SK-N-SH (cell line): Measurements from ENCODE around the gene SMG1.

Experiments used
- ELF1 ChIP-seq: IDR thresholded peaks from 2 replicates; pipeline ENCODE4 v1.4.0; 2012
- FOSL2 ChIP-seq: IDR thresholded peaks from 2 replicates; pipeline ENCODE4 v1.4.0; 2012; ENCODE audit warnings: low read depth, mild to moderate bottlenecking, moderate library complexity, borderline replicate concordance
- GABPA ChIP-seq: IDR thresholded peaks from 2 replicates; pipeline ENCODE4 v1.4.0; 2012; ENCODE audit warnings: low read depth, mild to moderate bottlenecking
- POLR2AphosphoS5 ChIP-seq: IDR thresholded peaks from 2 replicates; pipeline ENCODE4 v1.6.1; 2012; ENCODE audit warnings: low read depth, low read length
- RAD21 ChIP-seq: IDR thresholded peaks from 2 replicates; pipeline ENCODE4 v1.6.1; 2012; ENCODE audit warnings: mild to moderate bottlenecking, low read length
- SIN3A ChIP-seq: IDR thresholded peaks from 2 replicates; pipeline ENCODE4 v1.6.1; 2012; ENCODE audit warnings: low read depth, mild to moderate bottlenecking, low read length, moderate library complexity, borderline replicate concordance
- SMC3 ChIP-seq: IDR thresholded peaks from 2 replicates; pipeline ENCODE4 v1.6.1; 2012; ENCODE audit warnings: low read depth, low read length, improper control_type of control experiment
- TAF1 ChIP-seq: IDR thresholded peaks from 2 replicates; pipeline ENCODE4 v1.6.1; 2012; ENCODE audit warnings: low read depth, mild to moderate bottlenecking, low read length, moderate library complexity, borderline replicate concordance
- TF ChIP-seq, protein P1 (sequence below): IDR thresholded peaks from 2 replicates; pipeline ENCODE4; 2012
- TF ChIP-seq, protein P2 (sequence below): fragments of 200-600 bp; sonication (generic); IDR thresholded peaks from 2 replicates; pipeline ENCODE4 v1.6.1; 2017; ENCODE audit warnings: antibody characterized with exemption, mild to moderate bottlenecking, moderate library complexity
- TF ChIP-seq, protein P3 (sequence below): IDR thresholded peaks from 2 replicates; pipeline ENCODE4 v1.6.1; 2012; ENCODE audit warnings: mild to moderate bottlenecking, low read depth, low read length, moderate library complexity
- TF ChIP-seq, protein P4 (sequence below): IDR thresholded peaks from 2 replicates; pipeline ENCODE4 v1.4.0; 2012; ENCODE audit warnings: low read depth
- TF ChIP-seq, protein P5 (sequence below): fragments of 150-350 bp; IDR thresholded peaks from 2 replicates; pipeline ENCODE4 v1.6.1; 2017; ENCODE audit warnings: antibody characterized with exemption, low read length, low read depth, borderline replicate concordance

DNA sequence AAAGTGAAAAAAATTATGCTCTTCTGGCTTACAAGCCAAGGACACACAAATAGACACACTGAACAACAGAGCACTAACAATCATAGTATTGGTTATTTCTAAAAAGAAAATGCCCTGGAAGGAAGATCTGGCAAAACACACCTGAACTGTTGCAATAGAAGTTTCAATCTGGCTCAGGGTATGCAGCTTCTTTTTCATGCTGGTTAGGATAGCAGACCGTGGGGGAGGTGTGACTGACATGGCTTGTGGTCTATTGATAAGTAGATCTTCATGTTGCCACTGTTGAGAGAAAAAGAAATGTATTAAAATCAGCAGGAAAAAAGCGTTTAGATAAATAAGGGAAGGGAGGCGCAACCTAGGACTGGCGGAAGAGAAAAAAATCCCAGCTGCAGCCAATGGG lies 98.3 kb downstream of the SMG1 start:
- no peak for TF ChIP-seq POLR2AphosphoS5
- TF ChIP-seq, protein P1, sequence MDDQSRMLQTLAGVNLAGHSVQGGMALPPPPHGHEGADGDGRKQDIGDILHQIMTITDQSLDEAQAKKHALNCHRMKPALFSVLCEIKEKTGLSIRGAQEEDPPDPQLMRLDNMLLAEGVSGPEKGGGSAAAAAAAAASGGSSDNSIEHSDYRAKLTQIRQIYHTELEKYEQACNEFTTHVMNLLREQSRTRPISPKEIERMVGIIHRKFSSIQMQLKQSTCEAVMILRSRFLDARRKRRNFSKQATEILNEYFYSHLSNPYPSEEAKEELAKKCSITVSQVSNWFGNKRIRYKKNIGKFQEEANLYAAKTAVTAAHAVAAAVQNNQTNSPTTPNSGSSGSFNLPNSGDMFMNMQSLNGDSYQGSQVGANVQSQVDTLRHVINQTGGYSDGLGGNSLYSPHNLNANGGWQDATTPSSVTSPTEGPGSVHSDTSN = no peak
- TF ChIP-seq TAF1 = no peak
- TF ChIP-seq FOSL2 = no peak
- TF ChIP-seq, protein P2, sequence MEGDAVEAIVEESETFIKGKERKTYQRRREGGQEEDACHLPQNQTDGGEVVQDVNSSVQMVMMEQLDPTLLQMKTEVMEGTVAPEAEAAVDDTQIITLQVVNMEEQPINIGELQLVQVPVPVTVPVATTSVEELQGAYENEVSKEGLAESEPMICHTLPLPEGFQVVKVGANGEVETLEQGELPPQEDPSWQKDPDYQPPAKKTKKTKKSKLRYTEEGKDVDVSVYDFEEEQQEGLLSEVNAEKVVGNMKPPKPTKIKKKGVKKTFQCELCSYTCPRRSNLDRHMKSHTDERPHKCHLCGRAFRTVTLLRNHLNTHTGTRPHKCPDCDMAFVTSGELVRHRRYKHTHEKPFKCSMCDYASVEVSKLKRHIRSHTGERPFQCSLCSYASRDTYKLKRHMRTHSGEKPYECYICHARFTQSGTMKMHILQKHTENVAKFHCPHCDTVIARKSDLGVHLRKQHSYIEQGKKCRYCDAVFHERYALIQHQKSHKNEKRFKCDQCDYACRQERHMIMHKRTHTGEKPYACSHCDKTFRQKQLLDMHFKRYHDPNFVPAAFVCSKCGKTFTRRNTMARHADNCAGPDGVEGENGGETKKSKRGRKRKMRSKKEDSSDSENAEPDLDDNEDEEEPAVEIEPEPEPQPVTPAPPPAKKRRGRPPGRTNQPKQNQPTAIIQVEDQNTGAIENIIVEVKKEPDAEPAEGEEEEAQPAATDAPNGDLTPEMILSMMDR = no peak
- TF ChIP-seq, protein P3, sequence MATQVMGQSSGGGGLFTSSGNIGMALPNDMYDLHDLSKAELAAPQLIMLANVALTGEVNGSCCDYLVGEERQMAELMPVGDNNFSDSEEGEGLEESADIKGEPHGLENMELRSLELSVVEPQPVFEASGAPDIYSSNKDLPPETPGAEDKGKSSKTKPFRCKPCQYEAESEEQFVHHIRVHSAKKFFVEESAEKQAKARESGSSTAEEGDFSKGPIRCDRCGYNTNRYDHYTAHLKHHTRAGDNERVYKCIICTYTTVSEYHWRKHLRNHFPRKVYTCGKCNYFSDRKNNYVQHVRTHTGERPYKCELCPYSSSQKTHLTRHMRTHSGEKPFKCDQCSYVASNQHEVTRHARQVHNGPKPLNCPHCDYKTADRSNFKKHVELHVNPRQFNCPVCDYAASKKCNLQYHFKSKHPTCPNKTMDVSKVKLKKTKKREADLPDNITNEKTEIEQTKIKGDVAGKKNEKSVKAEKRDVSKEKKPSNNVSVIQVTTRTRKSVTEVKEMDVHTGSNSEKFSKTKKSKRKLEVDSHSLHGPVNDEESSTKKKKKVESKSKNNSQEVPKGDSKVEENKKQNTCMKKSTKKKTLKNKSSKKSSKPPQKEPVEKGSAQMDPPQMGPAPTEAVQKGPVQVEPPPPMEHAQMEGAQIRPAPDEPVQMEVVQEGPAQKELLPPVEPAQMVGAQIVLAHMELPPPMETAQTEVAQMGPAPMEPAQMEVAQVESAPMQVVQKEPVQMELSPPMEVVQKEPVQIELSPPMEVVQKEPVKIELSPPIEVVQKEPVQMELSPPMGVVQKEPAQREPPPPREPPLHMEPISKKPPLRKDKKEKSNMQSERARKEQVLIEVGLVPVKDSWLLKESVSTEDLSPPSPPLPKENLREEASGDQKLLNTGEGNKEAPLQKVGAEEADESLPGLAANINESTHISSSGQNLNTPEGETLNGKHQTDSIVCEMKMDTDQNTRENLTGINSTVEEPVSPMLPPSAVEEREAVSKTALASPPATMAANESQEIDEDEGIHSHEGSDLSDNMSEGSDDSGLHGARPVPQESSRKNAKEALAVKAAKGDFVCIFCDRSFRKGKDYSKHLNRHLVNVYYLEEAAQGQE = no peak
- no peak for TF ChIP-seq GABPA
- TF ChIP-seq ELF1 = no peak
- TF ChIP-seq SIN3A = no peak
- TF ChIP-seq, protein P4, sequence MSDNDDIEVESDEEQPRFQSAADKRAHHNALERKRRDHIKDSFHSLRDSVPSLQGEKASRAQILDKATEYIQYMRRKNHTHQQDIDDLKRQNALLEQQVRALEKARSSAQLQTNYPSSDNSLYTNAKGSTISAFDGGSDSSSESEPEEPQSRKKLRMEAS = no peak
- TF ChIP-seq, protein P5, sequence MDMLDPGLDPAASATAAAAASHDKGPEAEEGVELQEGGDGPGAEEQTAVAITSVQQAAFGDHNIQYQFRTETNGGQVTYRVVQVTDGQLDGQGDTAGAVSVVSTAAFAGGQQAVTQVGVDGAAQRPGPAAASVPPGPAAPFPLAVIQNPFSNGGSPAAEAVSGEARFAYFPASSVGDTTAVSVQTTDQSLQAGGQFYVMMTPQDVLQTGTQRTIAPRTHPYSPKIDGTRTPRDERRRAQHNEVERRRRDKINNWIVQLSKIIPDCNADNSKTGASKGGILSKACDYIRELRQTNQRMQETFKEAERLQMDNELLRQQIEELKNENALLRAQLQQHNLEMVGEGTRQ = no peak
- TF ChIP-seq RAD21 = no peak
- TF ChIP-seq SMC3 = no peak
